ENCODE data around the gene PRR32. TPM values are rescaled to one million over a fixed set of nuclear protein-coding genes. Genes with fewer than 3 reads are reported as not detected.

The PRR32 gene, protein sequence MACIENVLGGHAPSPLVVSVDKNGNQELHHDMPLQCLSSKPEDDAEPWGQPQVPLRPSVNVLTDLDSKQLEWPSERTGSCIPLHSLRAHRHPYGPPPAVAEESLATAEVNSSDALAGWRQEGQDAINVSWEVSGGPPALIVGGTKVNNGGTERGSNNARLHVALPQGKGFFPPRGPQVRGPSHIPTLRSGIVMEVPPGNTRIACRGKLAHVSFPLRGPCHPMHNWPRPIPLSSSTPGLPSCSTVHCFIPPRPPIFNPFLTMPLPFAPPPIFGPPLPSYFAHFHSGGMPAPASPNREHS
- total RNA-seq (2022; extraction: Qiagen RNA extraction; ENCODE audit: low read depth): not detected in 5 replicates

DNA sequence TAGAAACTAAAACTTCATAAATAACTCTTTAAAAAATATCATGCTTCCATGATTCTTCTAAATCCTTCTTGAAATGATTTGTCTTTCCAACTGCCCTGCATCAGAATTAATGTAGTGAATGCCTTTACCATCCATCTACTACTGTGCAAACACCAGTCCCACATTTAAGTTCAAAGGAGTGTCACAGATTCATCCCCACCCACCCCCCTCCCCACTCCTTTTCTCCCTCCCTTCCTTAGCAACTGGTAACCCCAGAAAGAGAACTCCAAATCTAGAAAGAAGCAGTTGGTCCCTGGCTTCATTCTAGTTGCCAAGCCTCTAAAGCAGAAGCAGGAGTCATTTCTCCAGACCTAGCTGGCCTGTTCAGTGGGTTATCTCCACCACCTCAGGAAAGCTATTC lies at the start of gene PRR32:
TSS of gene PRR32 (plus strand) at position 301 of the 400 bp plus-strand sequence. CDS start 115 bp downstream, outside the sequence.

Measured in A549 treated with GW870086 at 1 μM for 4 hours (cell line).